GM12878 (cell line): ENCODE results near the gene GPC3. TPM values are rescaled to one million over a fixed set of nuclear protein-coding genes. Genes with fewer than 3 reads are reported as not detected.

Experiments
- ATAC-seq: fragments of 200-7000 bp; cut with Tn5 transposase; 3 replicates; pipeline ENCODE4 v1.9.1; 2020; ENCODE audit warnings: mild to moderate bottlenecking, moderate library complexity
- BruUV-seq: library from RNA; stranded (reverse); fragments of 400-500 nt; replicated peaks from 2 replicates; lab custom pipeline; 2021; lab: Mats Ljungman, UMichigan
- CTCF ChIA-PET: fragments of 300-600 bp; sonication (Branson Sonifier 250); formaldehyde crosslinking; extraction: SDS; loops from one replicate; lab custom pipeline; 2021; ENCODE audit warnings: inconsistent platforms; lab: Yijun Ruan, JAX
- POLR2A ChIA-PET: fragments of 350-600 bp; formaldehyde crosslinking; extraction: SDS; loops from one replicate; lab custom pipeline; 2021; ENCODE audit warnings: inconsistent platforms; lab: Charles Lee
- RAD21 ChIA-PET: fragments of 300-600 bp; sonication (Branson Sonifier 250); formaldehyde crosslinking; loops from one replicate; lab custom pipeline; 2023; ENCODE audit warnings: antibody characterized with exemption; ENCODE audit not compliant: unreplicated experiment; lab: Charles Lee
- SMC1A ChIA-PET: fragments of 300-600 bp; sonication (Branson Sonifier 250); formaldehyde crosslinking; loops from one replicate; lab custom pipeline; 2023; ENCODE audit not compliant: unreplicated experiment, uncharacterized antibody; lab: Charles Lee
- DNase-seq: peaks from one replicate; pipeline ENCODE4 v3.0.0-alpha.2; 2011; ENCODE audit warnings: low read depth, low spot score
- FAIRE-seq: peaks from 3 replicates; lab custom pipeline; 2011; peaks lifted over from hg19 to GRCh38; lab: Jason Lieb, UNC
- H2AFZ ChIP-seq: 2 replicates; pipeline ENCODE4 v1.6.0; 2011; ENCODE audit warnings: low read depth, low read length, control low read depth; ENCODE audit not compliant: control insufficient read depth
- H3K27ac ChIP-seq: 2 replicates; pipeline ENCODE4 v1.5.1; 2011; ENCODE audit warnings: control low read depth; ENCODE audit not compliant: control insufficient read depth, insufficient read depth
- H3K27me3 ChIP-seq, 2 experiments: replicated peaks in 1 of 2; 2 replicates each; pipeline versions ENCODE4 v1.6.0 to v1.6.1; 2011; ENCODE audit warnings: low read length in 1 of 2; ENCODE audit not compliant: control insufficient read depth in 2 of 2, insufficient read depth in 2 of 2
- H3K36me3 ChIP-seq, 2 experiments: 2 replicates each; pipeline ENCODE4 v1.5.1; 2011; ENCODE audit warnings: low read length in 1 of 2; ENCODE audit not compliant: control insufficient read depth in 2 of 2, insufficient read depth in 2 of 2
- H3K4me1 ChIP-seq: 2 replicates; pipeline ENCODE4 v1.6.1; 2011; ENCODE audit warnings: mild to moderate bottlenecking, low read length, moderate library complexity, mixed read lengths; ENCODE audit not compliant: control insufficient read depth, insufficient read depth
- H3K4me2 ChIP-seq: 2 replicates; pipeline ENCODE4 v1.6.0; 2011; ENCODE audit warnings: control low read depth; ENCODE audit not compliant: control insufficient read depth, insufficient read depth
- H3K4me3 ChIP-seq: fragments of 200-600 bp; sonication (generic); 2 replicates; pipeline ENCODE4 v1.5.1; 2016
- H3K79me2 ChIP-seq: 2 replicates; pipeline ENCODE4 v1.6.0; 2011; ENCODE audit warnings: low read length; ENCODE audit not compliant: control insufficient read depth, insufficient read depth
- H3K9ac ChIP-seq: 2 replicates; pipeline ENCODE4 v1.8.0; 2011; ENCODE audit warnings: low read length, control low read depth, mixed read lengths; ENCODE audit not compliant: control insufficient read depth, insufficient read depth
- H3K9me3 ChIP-seq: replicated peaks from 3 replicates; pipeline ENCODE4 v1.5.1; 2011; ENCODE audit warnings: mild to moderate bottlenecking, low read length; ENCODE audit not compliant: control insufficient read depth, insufficient read depth
- H4K20me1 ChIP-seq: 2 replicates; pipeline ENCODE4 v1.6.0; 2011; ENCODE audit not compliant: control insufficient read depth, insufficient read depth
- BCL11A ChIP-seq: IDR thresholded peaks from 2 replicates; pipeline ENCODE4 v1.6.1; 2011; ENCODE audit warnings: low read depth, low read length
- FOXM1 ChIP-seq: IDR thresholded peaks from 2 replicates; pipeline ENCODE4 v1.6.1; 2012; ENCODE audit warnings: low read depth, mild to moderate bottlenecking, inconsistent platforms, low read length, moderate library complexity
- SIX5 ChIP-seq: IDR thresholded peaks from 2 replicates; pipeline ENCODE4 v1.6.1; 2011; ENCODE audit warnings: mild to moderate bottlenecking, low read depth, low read length, moderate library complexity; ENCODE audit not compliant: severe bottlenecking
- SPI1 ChIP-seq: IDR thresholded peaks from 2 replicates; pipeline ENCODE4 v1.6.1; 2011; ENCODE audit warnings: low read depth, mild to moderate bottlenecking, low read length, moderate library complexity, borderline replicate concordance; ENCODE audit not compliant: insufficient read depth
- SREBF1 ChIP-seq: IDR thresholded peaks from 2 replicates; pipeline ENCODE4 v1.6.1; 2012; ENCODE audit warnings: mild to moderate bottlenecking, low read length
- WGBS: methylation state at CpG from one replicate; pipeline ENCODE4 v1.1.6; 2016; ENCODE audit warnings: low lambda C conversion rate; ENCODE audit not compliant: insufficient replicate concordance, insufficient coverage; ENCODE audit errors: missing lambda C conversion rate; 5-methylcytosine and 5-hydroxymethylcytosine counted together
- in situ Hi-C: fragments of 300-500 bp; cut with MboI; formaldehyde crosslinking; loops from 9 replicates; pipeline ENCODE4 v1.14.3; 2018; ENCODE audit warnings: mixed read lengths
- intact Hi-C: fragments of 100-400 bp; cut with micrococcal nuclease; formaldehyde crosslinking; loops from one replicate; pipeline ENCODE4 v1.14.2; 2022; ENCODE audit not compliant: unreplicated experiment
- polyA plus RNA-seq, 11 experiments: library from polyadenylated mRNA; depleted of rRNA in 4 of 11; unstranded in 6 of 11; stranded (reverse) in 5 of 11; fragments of >200 nt; fragmentation: Nextera tagmentation in 4 of 11; fragmentation: Illumina TruSeq in 1 of 11; extraction: Ambion mirVana in 4 of 11; extraction: Trizol in 1 of 11; gene quantifications; 1 replicate in 1 of 11; 2 replicates in 10 of 11; pipeline versions ENCODE4 v1.2.1 to v1.2.3, GENCODE V29; 2011 to 2016; ENCODE audit warnings: inconsistent platforms in 2 of 11, missing spikeins in 2 of 11, low read depth in 1 of 11
- total RNA-seq, 4 experiments: library from RNA; depleted of rRNA in 3 of 4; stranded (reverse); fragments of >200 nt in 3 of 4; fragmentation: Illumina TruSeq in 1 of 4; extraction: Trizol in 1 of 4; gene quantifications; 2 replicates each; pipeline versions ENCODE4 v1.2.1 to v1.2.3, GENCODE V29; 2013 to 2021

The GPC3 gene
- total and polyA plus RNA-seq, 10 of the 15 experiments (the other 5 are each of a cell fraction or from before 2014, with no cell fraction given): 0.09 to 0.82 TPM; not detected in 8

GRCh38 chrX:133511041-133511440 lies 474.4 kb downstream of the GPC3 start (continued):
- TF ChIP-seq SIX5 (no peak), FOXM1 (no peak)

DNA sequence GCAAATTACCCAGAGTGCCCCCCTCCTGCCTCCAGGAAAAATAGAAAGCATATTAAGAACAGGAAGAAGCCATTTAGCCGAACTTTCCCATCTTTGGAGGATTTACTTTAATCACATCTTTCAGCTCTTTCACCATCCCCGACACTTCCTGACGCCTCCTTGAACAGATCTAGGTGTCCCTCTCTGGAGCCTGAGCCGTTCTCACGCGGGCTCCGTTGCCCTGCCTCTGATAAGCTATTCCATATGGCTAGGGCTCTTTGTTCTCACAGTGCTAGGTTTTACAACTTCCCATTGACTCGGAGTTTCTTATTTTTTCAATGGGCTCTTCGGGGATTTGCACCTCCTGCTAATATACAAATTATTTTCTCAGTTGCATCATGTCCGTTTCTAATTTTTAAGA lies 488.0 kb downstream of the GPC3 start:
- H3K27me3 ChIP-seq: no peaks in the 10 kb centered on the region
- in situ Hi-C loops (no loop called here), intact Hi-C loops (no loop called here)
- ChIA-PET POLR2A (no interaction called here), CTCF (no interaction called here), SMC1A (interaction anchor here (1.0 kb wide), 1 partner anchor 162 kb away, joined by 3 read pairs; no protein-coding TSS in a partner anchor), RAD21 (interaction anchor here (0.6 kb wide), 1 partner anchor 281 kb away, joined by 3 read pairs; no protein-coding TSS in a partner anchor)
- ATAC-seq (no peak), DNase-seq (no peak), FAIRE-seq (no peak)
- H3K79me2 ChIP-seq: no peaks in the 10 kb centered on the region
- BruUV-seq: no TSS peak
- H3K27ac ChIP-seq: no peak overlapping the region
- no peak overlapping the region for H3K4me2 ChIP-seq
- no peak overlapping the region for H3K9ac ChIP-seq
- no peak overlapping the region for H3K4me3 ChIP-seq
- 26% methylated on average over 10 of the region's 10 CpGs for WGBS
- no peaks in the 10 kb centered on the region for H3K36me3 ChIP-seq
- H2AFZ ChIP-seq: no peak overlapping the region
- H3K9me3 ChIP-seq: no peaks in the 10 kb centered on the region
- H4K20me1 ChIP-seq: no peaks in the 10 kb centered on the region
- TF ChIP-seq SPI1: no peak
- TF ChIP-seq SREBF1: no peak
- TF ChIP-seq BCL11A: no peak
- H3K4me1 ChIP-seq: no peaks in the 10 kb centered on the region
